GM13977 (cell line): Measurements from ENCODE around the gene EDC3.

Source experiments
- DNase-seq: peaks from one replicate; pipeline ENCODE4 v3.0.0; 2012; ENCODE audit warnings: low spot score
- in situ Hi-C: fragments of 300-500 bp; cut with MboI; formaldehyde crosslinking; loops from one replicate; pipeline ENCODE4 v1.12.0; 2022; ENCODE audit warnings: low sequenced_read_pairs, low pct_unique_long_range_greater_than_20kb, mixed read lengths, inconsistent platforms; ENCODE audit not compliant: unreplicated experiment
- TF ChIP-seq, protein P1 (sequence below): IDR thresholded peaks from 2 replicates; pipeline ENCODE4 v1.5.1; 2012; ENCODE audit warnings: mild to moderate bottlenecking, control low read depth; ENCODE audit not compliant: insufficient read depth; ENCODE audit errors: extremely low read depth, missing control alignments

The EDC3 gene

DNA sequence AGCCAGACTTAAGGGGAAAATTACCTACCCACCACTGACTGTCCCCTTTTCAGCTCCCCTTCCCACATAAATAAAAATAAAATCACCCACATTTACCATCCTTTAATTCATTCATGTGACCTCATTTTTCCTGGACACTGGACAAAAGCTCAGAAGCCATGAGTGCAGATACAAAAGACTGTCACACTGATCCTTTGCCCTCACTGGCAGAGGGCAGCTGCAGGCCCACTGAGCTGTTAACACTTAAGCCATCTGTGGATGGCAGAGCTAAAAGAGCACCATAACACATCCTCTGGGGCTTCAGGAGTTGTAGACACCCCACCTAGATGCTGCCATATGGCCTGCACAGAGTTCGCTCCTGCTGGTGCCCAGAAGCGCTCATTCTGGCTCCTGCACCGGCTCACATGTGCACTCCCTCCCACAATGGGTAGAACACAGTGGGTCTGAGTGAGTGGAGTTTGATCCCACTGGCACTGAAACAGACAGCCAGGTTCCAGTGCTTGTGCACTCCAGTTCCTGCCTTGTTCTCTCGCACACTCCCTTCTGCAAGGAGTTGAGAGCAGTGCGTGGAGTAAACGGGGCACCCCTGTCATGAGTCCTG is 38.8 kb downstream of the EDC3 start:
- in situ Hi-C loops: no loop called here
- no peak for DNase-seq
- TF ChIP-seq, protein P1, sequence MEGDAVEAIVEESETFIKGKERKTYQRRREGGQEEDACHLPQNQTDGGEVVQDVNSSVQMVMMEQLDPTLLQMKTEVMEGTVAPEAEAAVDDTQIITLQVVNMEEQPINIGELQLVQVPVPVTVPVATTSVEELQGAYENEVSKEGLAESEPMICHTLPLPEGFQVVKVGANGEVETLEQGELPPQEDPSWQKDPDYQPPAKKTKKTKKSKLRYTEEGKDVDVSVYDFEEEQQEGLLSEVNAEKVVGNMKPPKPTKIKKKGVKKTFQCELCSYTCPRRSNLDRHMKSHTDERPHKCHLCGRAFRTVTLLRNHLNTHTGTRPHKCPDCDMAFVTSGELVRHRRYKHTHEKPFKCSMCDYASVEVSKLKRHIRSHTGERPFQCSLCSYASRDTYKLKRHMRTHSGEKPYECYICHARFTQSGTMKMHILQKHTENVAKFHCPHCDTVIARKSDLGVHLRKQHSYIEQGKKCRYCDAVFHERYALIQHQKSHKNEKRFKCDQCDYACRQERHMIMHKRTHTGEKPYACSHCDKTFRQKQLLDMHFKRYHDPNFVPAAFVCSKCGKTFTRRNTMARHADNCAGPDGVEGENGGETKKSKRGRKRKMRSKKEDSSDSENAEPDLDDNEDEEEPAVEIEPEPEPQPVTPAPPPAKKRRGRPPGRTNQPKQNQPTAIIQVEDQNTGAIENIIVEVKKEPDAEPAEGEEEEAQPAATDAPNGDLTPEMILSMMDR: no peak

DNA sequence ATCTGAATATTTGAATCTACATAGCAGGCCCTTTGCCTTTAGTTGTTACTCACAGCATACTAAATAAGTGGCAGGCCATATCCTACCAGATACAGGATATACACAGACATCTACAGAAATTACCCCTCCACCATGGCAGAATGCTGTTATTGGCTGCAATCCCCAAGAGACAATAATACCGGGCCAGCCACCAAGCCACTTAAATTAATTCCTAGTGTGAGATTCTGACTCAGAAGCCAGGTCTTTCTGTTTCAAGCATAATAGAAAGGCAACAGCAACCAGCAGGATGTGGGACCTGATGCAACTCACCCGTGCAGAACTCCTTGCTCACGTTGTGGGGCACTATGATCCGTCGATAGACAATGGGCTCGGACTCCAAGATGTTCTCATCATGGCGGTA is 40.4 kb downstream of the EDC3 start:
- DNase-seq: no peak
- in situ Hi-C loops: no loop called here
- TF ChIP-seq, protein P1: no peak

DNA sequence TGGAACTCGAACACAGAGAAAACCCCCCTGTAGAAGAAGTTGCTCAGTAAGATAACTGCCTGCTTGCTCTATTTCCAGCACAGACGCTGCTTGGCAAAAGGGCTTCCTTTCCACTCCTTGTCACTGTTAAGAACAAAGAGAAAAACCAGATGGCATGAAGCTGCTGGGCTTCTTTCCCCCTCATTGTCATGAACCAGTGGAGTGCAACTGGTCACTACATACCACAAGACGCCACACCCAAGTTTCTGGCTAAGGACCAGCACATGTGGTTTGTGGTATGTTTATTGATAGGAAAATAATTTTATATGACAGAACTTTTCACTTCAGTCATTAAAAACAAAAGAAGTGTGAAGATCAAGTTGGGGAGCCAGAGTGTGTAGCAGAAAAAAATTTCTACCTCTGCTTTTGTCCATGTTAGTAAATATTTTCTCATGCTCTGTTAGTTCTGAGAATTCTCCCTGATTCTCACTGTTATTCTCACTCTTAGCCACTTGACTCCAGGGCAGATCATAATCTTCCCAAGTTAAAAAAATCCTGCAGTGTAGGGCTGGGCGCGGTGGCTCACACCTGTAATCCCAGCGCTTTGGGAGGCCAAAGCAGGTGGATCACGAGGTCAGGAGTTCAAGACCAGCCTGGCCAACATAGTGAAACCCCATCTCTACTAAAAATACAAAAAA is 42.3 kb downstream of the EDC3 start:
- TF ChIP-seq, protein P1: no peak
- in situ Hi-C loops: no loop called here
- no peak for DNase-seq

DNA sequence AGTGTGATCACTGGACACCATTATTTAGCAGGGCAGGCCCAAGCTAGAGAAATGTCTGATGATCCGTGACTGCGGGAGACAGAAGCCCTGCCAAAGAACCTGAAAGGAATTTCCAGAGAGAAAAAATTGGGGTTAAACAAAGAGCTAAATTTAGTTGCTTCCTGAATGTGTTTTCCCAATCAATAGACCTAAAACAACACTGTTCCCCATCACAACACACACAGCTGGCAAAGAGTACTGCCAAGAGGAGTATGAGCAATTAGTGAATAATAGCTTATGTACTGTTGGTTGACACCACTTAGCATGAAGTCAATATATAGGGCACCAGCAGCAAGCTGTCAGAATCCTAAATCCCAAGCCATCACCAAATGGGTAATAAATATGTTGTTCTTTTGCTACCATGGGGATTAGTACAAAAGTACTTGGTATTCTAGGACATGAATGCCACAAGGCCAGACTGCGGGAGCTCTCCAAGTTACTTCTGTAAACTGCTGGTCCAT is 44.5 kb downstream of the EDC3 start:
- DNase-seq: no peak
- in situ Hi-C loops: no loop called here
- TF ChIP-seq, protein P1: no peak

DNA sequence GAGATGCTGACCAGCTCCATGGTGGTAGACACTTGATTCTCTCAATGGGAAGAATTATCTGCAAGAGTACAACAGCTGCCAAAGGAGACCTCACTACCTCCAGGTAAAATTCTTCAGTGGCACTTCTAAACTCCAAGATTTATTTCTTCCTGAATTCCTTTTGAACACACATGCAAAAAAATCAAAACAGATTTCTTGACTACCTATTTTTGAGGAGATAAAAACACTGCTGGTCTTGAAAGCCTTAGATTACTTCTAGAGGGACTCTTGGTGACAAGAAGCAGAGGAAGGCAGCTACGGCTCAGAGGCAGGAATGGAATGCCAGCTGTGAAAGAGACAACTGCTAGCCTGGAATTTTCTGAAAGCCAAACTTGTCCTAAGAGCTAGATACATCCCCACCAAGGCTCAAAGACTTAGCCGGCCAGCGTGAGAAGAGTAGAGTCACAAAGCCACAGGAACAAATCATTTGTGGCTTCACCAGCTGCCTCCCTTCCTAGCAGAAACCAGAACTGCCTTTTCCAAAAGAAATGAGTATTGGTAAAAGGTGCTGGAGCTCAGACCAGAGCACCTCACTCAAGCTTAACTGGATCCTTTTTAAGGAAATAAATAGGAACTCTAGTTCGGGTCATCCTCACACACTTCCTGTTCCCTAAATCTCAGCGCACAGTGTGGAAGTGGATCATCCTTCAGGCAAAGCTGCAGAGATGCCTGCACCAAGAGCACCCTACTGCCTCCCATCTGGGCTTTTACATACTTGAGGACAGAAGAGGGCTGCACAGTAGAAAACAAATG is 47.6 kb downstream of the EDC3 start:
- TF ChIP-seq, protein P1: no peak
- no peak for DNase-seq
- in situ Hi-C loops: loop anchor here (25.0 kb wide), 1 partner anchor 289 kb away; the partner anchor contains the start of gene COX5A

DNA sequence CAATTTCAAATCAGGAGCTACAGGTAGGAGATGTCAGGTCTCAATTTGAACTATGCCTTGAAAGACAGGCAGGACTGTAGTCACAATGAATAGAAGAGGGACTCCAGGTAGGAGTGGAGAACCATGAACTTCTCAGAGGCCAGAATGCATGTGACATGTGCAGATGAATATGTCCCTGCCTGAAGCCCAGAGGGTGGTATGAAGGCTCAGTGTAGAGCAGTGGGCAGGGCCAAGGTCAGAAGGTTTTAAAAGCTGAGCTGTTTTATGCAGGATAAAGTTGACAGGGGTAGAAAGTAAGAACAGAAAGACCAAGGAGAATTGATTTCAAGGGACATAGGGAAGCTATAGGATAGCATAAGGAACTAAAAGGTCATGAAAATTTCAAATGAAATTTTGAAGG is 49.3 kb downstream of the EDC3 start:
- no peak for DNase-seq
- TF ChIP-seq, protein P1: no peak
- in situ Hi-C loops: loop anchor here (25.0 kb wide), 1 partner anchor 291 kb away; the partner anchor contains the start of gene COX5A
